ENCODE data around the gene TCF23. TPM values are rescaled to one million over a fixed set of nuclear protein-coding genes. Genes with fewer than 3 reads are reported as not detected.
A peak's percentile ranks its signal among the peaks of the same experiment; 100 is the strongest.
"Not testable (repeated sequence)": the region's sequence is repeated elsewhere in the genome, so short reads cannot be mapped to it uniquely, and the experiment has no call there.

The TCF23 gene
- total and polyA plus RNA-seq, 12 donors: 0.05 to 0.21 (median 0.08) TPM; not detected in 2

DNA sequence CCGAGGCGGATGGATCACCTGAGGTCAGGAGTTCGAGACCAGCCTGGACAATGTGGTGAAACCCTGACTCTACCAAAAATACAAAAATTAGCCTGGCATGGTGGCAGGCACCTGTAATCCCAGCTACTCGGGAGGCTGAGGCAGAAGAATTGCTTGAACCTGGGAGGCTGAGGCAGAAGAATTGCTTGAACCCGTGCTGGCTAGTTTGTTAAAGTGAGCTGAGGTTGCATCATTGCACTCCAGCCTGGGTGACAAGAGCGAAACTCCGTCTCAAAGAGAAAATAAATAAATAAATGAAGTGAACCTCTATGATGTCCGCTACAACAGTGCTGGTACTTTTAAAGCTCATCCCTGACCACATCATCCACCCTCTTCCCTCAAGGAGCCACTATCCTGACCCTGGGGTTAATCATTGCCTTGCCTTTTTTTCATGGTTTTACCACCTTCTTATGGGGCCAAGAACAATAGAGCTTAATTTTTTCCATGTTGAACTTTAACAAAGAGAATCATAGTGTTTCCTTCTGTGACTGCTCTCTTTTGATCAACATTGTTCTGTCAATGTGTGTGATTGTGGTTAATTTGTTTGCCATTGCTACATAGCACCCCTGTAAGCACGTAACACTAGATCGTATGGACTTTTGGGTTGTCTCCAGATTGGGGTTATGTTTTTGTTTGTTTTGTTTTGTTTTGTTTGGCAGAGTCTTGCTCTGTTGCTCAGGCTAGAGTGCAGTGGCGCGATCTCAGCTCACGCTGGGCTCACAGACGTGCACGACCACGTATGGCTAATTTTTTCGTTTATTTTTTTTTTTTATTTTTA, 45.9 kb downstream of the TCF23 start:
- DNase-seq (no peak), ATAC-seq (peak in 1 of 8 donors; percentile 25)
- Histone ChIP-seq H3K27me3 (no peaks in the 10 kb centered on the region), H3K36me3 (peaks cover 0 to 6% (median 0%) of the 10 kb centered on the region in 9 donors), H3K4me1 (no peaks in the 10 kb centered on the region), H3K27ac (no peak overlapping the region), H3K4me3 (no peak overlapping the region), H3K9me3 (no peaks in the 10 kb centered on the region)
- WGBS, 2 donors: 70 to 85% methylated on average over 17 of the region's 17 CpGs
- no peak for TF ChIP-seq CTCF (IDR thresholded peaks at IDR 0.05)
- intact Hi-C loops (cut with DNase I): loop anchor here in 4 of 10 donors (5.0 to 10.0 kb wide), 3 partner anchors 97 to 240 kb away; no protein-coding TSS in a partner anchor

- H3K4me3 ChIP-seq, H3K27me3 ChIP-seq, ATAC-seq, H3K4me1 ChIP-seq, H3K9me3 ChIP-seq, DNase-seq, H3K27ac ChIP-seq: not testable (repeated sequence)
- WGBS, 2 donors: 92 to 95% methylated on average over 3 of the region's 3 CpGs
- intact Hi-C loops (cut with DNase I): loop anchor here in 1 of 10 donors (10.0 kb wide), 1 partner anchor 241 kb away; no protein-coding TSS in a partner anchor
- H3K36me3 ChIP-seq: peaks cover 0 to 15% (median 0%) of the 10 kb centered on the region in 9 donors
These were observed 47.0 kb downstream of the TCF23 start for GRCh38 chr2:27195799-27196198.

DNA sequence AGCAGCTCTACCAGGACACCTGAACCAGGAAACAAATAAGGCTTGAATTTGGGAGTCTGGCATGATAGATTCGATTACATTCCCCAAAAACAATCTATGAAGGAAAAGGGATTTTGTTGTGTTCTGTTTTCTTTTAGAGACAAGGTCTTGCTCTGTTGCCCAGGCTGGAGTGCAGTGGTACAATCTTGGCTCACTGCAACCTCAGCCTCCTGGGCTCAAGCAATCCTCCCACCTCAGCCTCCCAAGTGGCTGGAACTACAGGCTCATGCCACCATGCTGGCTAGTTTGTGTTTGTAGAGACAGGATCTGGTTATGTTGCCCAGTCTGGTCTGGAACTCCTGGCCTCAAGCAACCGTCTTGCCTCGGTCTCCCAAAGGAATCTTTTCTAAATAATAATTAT, 49.3 kb downstream of the TCF23 start:
- not testable (repeated sequence) for H3K27ac ChIP-seq, H3K9me3 ChIP-seq, H3K27me3 ChIP-seq, DNase-seq, H3K4me3 ChIP-seq, H3K4me1 ChIP-seq, ATAC-seq
- H3K36me3 ChIP-seq: peaks cover 0 to 38% (median 11%) of the 10 kb centered on the region in 9 donors
- intact Hi-C loops (cut with DNase I): loop anchor here in 1 of 10 donors (10.0 kb wide), 1 partner anchor 243 kb away; no protein-coding TSS in a partner anchor
- 94 to 96% methylated on average over 3 of the region's 3 CpGs for WGBS, 2 donors

DNA sequence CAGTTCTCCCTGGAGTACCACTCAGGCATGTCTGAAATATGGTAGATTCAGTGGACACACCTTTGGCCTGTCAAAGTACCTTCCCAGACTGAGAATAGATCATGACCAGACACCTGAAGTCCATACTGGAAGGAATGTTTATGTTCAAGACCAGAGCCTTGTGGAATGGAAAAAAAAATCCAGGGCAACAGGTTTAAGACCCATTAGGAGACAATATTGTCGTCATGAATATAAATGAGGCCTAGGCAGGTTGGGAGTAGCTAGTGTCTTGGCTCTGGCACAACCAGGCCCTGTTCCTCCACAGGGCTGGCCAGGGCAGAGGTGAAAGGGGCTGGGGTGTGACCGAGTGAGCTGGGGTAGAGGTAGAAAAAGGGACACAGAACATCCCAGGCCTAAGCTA, 49.8 kb downstream of the TCF23 start:
- Histone ChIP-seq H3K27ac (no peak overlapping the region), H3K36me3 (peaks cover 0 to 43% (median 16%) of the 10 kb centered on the region in 9 donors), H3K27me3 (no peaks in the 10 kb centered on the region), H3K9me3 (no peaks in the 10 kb centered on the region), H3K4me1 (no peaks in the 10 kb centered on the region), H3K4me3 (no peak overlapping the region)
- ATAC-seq: peak in 1 of 8 donors; percentile 36
- no peak for DNase-seq
- WGBS, 2 donors: 79 to 81% methylated on average over 2 of the region's 2 CpGs
- intact Hi-C loops (cut with DNase I): loop anchor here in 1 of 10 donors (10.0 kb wide), 1 partner anchor 244 kb away; no protein-coding TSS in a partner anchor
- TF ChIP-seq CTCF (IDR thresholded peaks at IDR 0.05): no peak

DNA sequence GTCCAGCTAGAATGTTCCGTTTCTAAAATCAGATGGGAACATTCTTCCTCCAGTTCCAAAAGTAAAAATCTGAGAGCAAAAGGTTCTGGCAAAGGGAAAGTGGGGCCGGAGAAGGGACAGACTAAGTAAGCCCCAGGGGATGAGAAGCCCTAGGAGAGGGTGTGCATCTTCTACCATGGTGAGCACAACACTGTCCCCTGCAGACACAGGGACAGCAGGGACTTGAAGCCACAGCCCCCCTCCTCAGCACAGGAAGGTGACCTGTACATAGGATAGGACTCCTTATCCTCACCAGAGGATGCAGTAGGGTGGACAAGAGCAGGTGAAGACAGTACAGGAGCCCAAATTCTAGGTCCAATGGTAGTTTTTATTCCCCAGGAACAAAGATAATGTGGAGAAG, 50.4 kb downstream of the TCF23 start:
- H3K4me3 ChIP-seq: no peak overlapping the region
- ATAC-seq: peak in 1 of 8 donors; percentile 57
- H3K36me3 ChIP-seq: peaks cover 0 to 49% (median 22%) of the 10 kb centered on the region in 9 donors
- intact Hi-C loops (cut with DNase I): loop anchor here in 1 of 10 donors (10.0 kb wide), 1 partner anchor 244 kb away; no protein-coding TSS in a partner anchor
- WGBS, 2 donors: 79 to 80% methylated on average over 2 of the region's 2 CpGs
- no peaks in the 10 kb centered on the region for H3K9me3 ChIP-seq
- TF ChIP-seq CTCF (IDR thresholded peaks at IDR 0.05): no peak
- no peak overlapping the region for H3K27ac ChIP-seq
- no peak for DNase-seq
- H3K27me3 ChIP-seq: no peaks in the 10 kb centered on the region
- H3K4me1 ChIP-seq: no peaks in the 10 kb centered on the region
